HCT116 (cell line): Measurements from ENCODE around the gene JSRP1. TPM values are rescaled to one million over a fixed set of nuclear protein-coding genes. Genes with fewer than 3 reads are reported as not detected.
A peak's percentile ranks its signal among the peaks of the same experiment; 100 is the strongest.

Experiments used
- ATAC-seq: fragments of 200-7000 bp; cut with Tn5 transposase; 2 replicates; pipeline ENCODE4 v1.9.1; 2020; ENCODE audit warnings: mild to moderate bottlenecking, moderate library complexity
- BruUV-seq: library from RNA; stranded (reverse); fragments of 400-500 nt; replicated peaks from 2 replicates; lab custom pipeline; 2021; lab: Mats Ljungman, UMichigan
- CTCF ChIA-PET: fragments of 300-600 bp; sonication (Branson Sonifier 250); formaldehyde crosslinking; loops from one replicate; lab custom pipeline; 2021; ENCODE audit warnings: antibody characterized with exemption; lab: Charles Lee
- POLR2A ChIA-PET: fragments of 300-600, 350-600 bp; sonication (Branson Sonifier 250); formaldehyde crosslinking; loops from one replicate; lab custom pipeline; 2021; ENCODE audit warnings: antibody characterized with exemption; lab: Charles Lee
- RAD21 ChIA-PET, 2 experiments: fragments of 300-600 bp; sonication (Branson Sonifier 250); formaldehyde crosslinking; loops; one replicate each; lab custom pipeline; 2023; ENCODE audit warnings: low total read pairs in 2 of 2; ENCODE audit not compliant: uncharacterized antibody in 2 of 2, unreplicated experiment in 2 of 2, low non-redundant PET in 1 of 2; lab: Charles Lee
- DNase-seq: peaks from one replicate; pipeline ENCODE4 v3.0.0-alpha.2; 2010; ENCODE audit warnings: low read depth, low spot score
- H2AFZ ChIP-seq: fragments of 200-600 bp; shearing (Covaris generic), sonication (generic); 2 replicates; pipeline ENCODE4 v1.6.1; 2017; ENCODE audit warnings: low read depth, mixed run types, mixed read lengths, antibody characterized with exemption, low read length; ENCODE audit not compliant: poor library complexity, severe bottlenecking
- H3K27ac ChIP-seq: 2 replicates; pipeline ENCODE4 v1.5.1; 2012; ENCODE audit warnings: low read depth, low read length
- H3K27me3 ChIP-seq: fragments of 200-600 bp; sonication (generic); 2 replicates; pipeline ENCODE4 v1.6.1; 2016; ENCODE audit warnings: mixed run types, low read length, mixed read lengths; ENCODE audit not compliant: insufficient read depth
- H3K36me3 ChIP-seq, 2 experiments: fragments of 200-500 bp in 1 of 2; fragments of 200-600 bp in 1 of 2; sonication (Bioruptor generic) in 1 of 2; sonication (generic) in 1 of 2; 2 replicates each; pipeline versions ENCODE4 v1.5.1 to v1.6.1; 2014 to 2016; ENCODE audit warnings: low read length in 2 of 2, inconsistent platforms in 1 of 2, mixed read lengths in 1 of 2, mixed run types in 1 of 2; ENCODE audit not compliant: insufficient read depth in 2 of 2, control insufficient read depth in 1 of 2
- H3K4me1 ChIP-seq, 2 experiments: fragments of 200-600 bp in 1 of 2; sonication (generic) in 1 of 2; 2 replicates each; pipeline versions ENCODE4 v1.5.1 to v1.6.1; 2012 to 2017; ENCODE audit warnings: low read length in 2 of 2, inconsistent platforms in 1 of 2, mild to moderate bottlenecking in 1 of 2, mixed read lengths in 1 of 2, mixed run types in 1 of 2, moderate library complexity in 1 of 2; ENCODE audit not compliant: insufficient read depth in 2 of 2, control insufficient read depth in 1 of 2
- H3K4me2 ChIP-seq: fragments of 200-600 bp; sonication (generic); 2 replicates; pipeline ENCODE4 v1.6.1; 2017; ENCODE audit warnings: mixed run types, low read length, mixed read lengths
- H3K4me3 ChIP-seq, 2 experiments: fragments of 200-600 bp in 1 of 2; sonication (generic) in 1 of 2; replicated peaks in 1 of 2; 2 replicates each; pipeline ENCODE4 v1.5.1; 2011 to 2016; ENCODE audit warnings: low read length in 2 of 2, control low read depth in 1 of 2, low read depth in 1 of 2, mild to moderate bottlenecking in 1 of 2, mixed read lengths in 1 of 2, mixed run types in 1 of 2
- H3K79me2 ChIP-seq: fragments of 200-600 bp; sonication (generic); 2 replicates; pipeline ENCODE4 v1.6.1; 2017; ENCODE audit warnings: mild to moderate bottlenecking, mixed run types, low read length, moderate library complexity, mixed read lengths; ENCODE audit not compliant: insufficient read depth
- H3K9ac ChIP-seq: fragments of 200-600 bp; sonication (generic); 2 replicates; pipeline ENCODE4 v1.6.1; 2016; ENCODE audit warnings: low read length, mixed read lengths
- H3K9me2 ChIP-seq: fragments of 200-600 bp; sonication (generic), shearing (Covaris generic); 2 replicates; pipeline ENCODE4 v1.6.1; 2017; ENCODE audit warnings: mixed run types, mild to moderate bottlenecking, moderate library complexity; ENCODE audit not compliant: insufficient read depth
- H3K9me3 ChIP-seq, 2 experiments: fragments of 200-500 bp in 1 of 2; fragments of 200-600 bp in 1 of 2; sonication (Bioruptor generic) in 1 of 2; sonication (generic) in 1 of 2; 2 replicates each; pipeline ENCODE4 v1.6.1; 2014 to 2017; ENCODE audit warnings: low read length in 2 of 2, mixed read lengths in 2 of 2, inconsistent platforms in 1 of 2, low read depth in 1 of 2, mild to moderate bottlenecking in 1 of 2, mixed run types in 1 of 2, moderate library complexity in 1 of 2; ENCODE audit not compliant: control insufficient read depth in 1 of 2, insufficient read depth in 1 of 2
- H4K20me1 ChIP-seq: fragments of 200-600 bp; sonication (generic), shearing (Covaris generic); 2 replicates; pipeline ENCODE4 v1.6.1; 2017; ENCODE audit warnings: mixed run types, mild to moderate bottlenecking, moderate library complexity; ENCODE audit not compliant: insufficient read depth
- CBX3 ChIP-seq: IDR thresholded peaks from 2 replicates; pipeline ENCODE4 v1.6.1; 2012; ENCODE audit warnings: low read depth
- CEBPB ChIP-seq: IDR thresholded peaks from 2 replicates; pipeline ENCODE4 v1.6.1; 2012; ENCODE audit warnings: low read depth
- ELF1 ChIP-seq: IDR thresholded peaks from 2 replicates; pipeline ENCODE4 v1.6.1; 2012; ENCODE audit warnings: low read depth, borderline replicate concordance
- EZH2 ChIP-seq: fragments of 200-600 bp; sonication (generic); IDR thresholded peaks from 2 replicates; pipeline ENCODE4 v1.6.1; 2017; ENCODE audit warnings: antibody characterized with exemption, mixed run types
- EZH2phosphoT487 ChIP-seq: fragments of 200-600 bp; IDR thresholded peaks from 2 replicates; pipeline ENCODE4 v1.6.1; 2018; ENCODE audit warnings: antibody characterized with exemption, borderline replicate concordance
- FOSL1 ChIP-seq: IDR thresholded peaks from 2 replicates; pipeline ENCODE4 v1.6.1; 2012; ENCODE audit warnings: low read depth
- JUND ChIP-seq: IDR thresholded peaks from 2 replicates; pipeline ENCODE4 v1.6.1; 2012
- POLR2AphosphoS5 ChIP-seq: IDR thresholded peaks from 2 replicates; pipeline ENCODE4 v1.6.1; 2011; ENCODE audit warnings: mild to moderate bottlenecking, low read depth, low read length, moderate library complexity
- RAD21 ChIP-seq: IDR thresholded peaks from 2 replicates; pipeline ENCODE4 v1.6.1; 2012; ENCODE audit warnings: low read depth, mild to moderate bottlenecking
- SIN3A ChIP-seq: IDR thresholded peaks from 2 replicates; pipeline ENCODE4 v1.6.1; 2012; ENCODE audit warnings: low read depth
- SP1 ChIP-seq: IDR thresholded peaks from 2 replicates; pipeline ENCODE4 v1.6.1; 2012; ENCODE audit warnings: low read depth
- TCF7L2 ChIP-seq: IDR thresholded peaks from 2 replicates; pipeline ENCODE4 v1.7.0; 2011; ENCODE audit warnings: borderline replicate concordance, inconsistent platforms; ENCODE audit not compliant: insufficient read depth, insufficient read length; ENCODE audit errors: extremely low read depth
- ZFX ChIP-seq: fragments of 450-650 bp; IDR thresholded peaks from 2 replicates; pipeline ENCODE4 v1.6.1; 2017
- ZNF274 ChIP-seq: fragments of 200-500 bp; sonication (Bioruptor generic); IDR thresholded peaks from 2 replicates; pipeline ENCODE4 v1.6.1; 2014; ENCODE audit warnings: mild to moderate bottlenecking, low read depth, low read length, inconsistent platforms
- intact Hi-C: fragments of 100-400 bp; cut with micrococcal nuclease; formaldehyde crosslinking; loops from 2 replicates; pipeline ENCODE4 v1.10.0; 2022
- total RNA-seq: library from RNA; stranded (reverse); gene quantifications from one replicate; pipeline ENCODE4 v1.2.1, GENCODE V29; 2021; ENCODE audit not compliant: unreplicated experiment
- TF ChIP-seq, protein P1 (sequence below): IDR thresholded peaks from 2 replicates; pipeline ENCODE4 v1.6.1; 2012; ENCODE audit warnings: low read depth
- TF ChIP-seq, protein P2 (sequence below): IDR thresholded peaks from 2 replicates; pipeline ENCODE4 v1.6.1; 2012
- TF ChIP-seq, protein P3 (sequence below): IDR thresholded peaks from 2 replicates; pipeline ENCODE4 v1.6.1; 2012

The JSRP1 gene
- total RNA-seq, 1 experiment from 2014 or later = 0.30 TPM

DNA sequence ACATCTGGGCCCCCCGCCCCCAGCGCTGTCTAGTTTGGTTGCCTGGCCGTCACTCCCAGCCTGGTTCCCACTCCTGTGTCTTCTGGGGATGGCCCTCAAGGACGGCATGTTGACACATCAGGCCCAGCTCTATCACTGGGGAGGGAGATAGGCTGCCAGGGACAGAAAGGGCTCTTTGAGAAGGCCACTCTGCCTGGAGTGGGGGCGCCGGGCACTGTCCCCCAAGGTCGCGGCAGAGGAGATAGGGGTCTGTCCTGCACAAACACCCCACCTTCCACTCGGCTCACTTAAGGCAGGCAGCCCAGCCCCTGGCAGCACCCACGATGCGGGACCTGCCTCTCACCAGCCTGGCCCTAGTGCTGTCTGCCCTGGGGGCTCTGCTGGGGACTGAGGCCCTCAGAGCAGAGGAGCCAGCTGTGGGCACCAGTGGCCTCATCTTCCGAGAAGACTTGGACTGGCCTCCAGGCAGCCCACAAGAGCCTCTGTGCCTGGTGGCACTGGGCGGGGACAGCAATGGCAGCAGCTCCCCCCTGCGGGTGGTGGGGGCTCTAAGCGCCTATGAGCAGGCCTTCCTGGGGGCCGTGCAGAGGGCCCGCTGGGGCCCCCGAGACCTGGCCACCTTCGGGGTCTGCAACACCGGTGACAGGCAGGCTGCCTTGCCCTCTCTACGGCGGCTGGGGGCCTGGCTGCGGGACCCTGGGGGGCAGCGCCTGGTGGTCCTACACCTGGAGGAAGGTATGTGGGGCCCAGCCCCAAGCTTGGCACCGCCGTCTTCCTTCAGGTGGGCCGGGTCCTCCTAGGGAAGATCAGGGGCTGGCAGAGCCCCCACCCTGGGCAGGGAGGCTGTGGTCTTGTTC lies 7.0 kb downstream of the JSRP1 start, which contains the start of gene AMH:
TSS of gene AMH (plus strand) at position 314 of the 857 bp plus-strand sequence. CDS start at position 324, 10 bp downstream.
- TF ChIP-seq ZFX (no peak), FOSL1 (no peak), EZH2phosphoT487 (no peak), SIN3A (no peak), TCF7L2 (no peak), SP1 (no peak), CEBPB (no peak), CBX3 (no peak), ZNF274 (no peak), RAD21 (no peak), JUND (no peak), POLR2AphosphoS5 (no peak), ELF1 (no peak), EZH2 (no peak)
- TF ChIP-seq, protein P1, sequence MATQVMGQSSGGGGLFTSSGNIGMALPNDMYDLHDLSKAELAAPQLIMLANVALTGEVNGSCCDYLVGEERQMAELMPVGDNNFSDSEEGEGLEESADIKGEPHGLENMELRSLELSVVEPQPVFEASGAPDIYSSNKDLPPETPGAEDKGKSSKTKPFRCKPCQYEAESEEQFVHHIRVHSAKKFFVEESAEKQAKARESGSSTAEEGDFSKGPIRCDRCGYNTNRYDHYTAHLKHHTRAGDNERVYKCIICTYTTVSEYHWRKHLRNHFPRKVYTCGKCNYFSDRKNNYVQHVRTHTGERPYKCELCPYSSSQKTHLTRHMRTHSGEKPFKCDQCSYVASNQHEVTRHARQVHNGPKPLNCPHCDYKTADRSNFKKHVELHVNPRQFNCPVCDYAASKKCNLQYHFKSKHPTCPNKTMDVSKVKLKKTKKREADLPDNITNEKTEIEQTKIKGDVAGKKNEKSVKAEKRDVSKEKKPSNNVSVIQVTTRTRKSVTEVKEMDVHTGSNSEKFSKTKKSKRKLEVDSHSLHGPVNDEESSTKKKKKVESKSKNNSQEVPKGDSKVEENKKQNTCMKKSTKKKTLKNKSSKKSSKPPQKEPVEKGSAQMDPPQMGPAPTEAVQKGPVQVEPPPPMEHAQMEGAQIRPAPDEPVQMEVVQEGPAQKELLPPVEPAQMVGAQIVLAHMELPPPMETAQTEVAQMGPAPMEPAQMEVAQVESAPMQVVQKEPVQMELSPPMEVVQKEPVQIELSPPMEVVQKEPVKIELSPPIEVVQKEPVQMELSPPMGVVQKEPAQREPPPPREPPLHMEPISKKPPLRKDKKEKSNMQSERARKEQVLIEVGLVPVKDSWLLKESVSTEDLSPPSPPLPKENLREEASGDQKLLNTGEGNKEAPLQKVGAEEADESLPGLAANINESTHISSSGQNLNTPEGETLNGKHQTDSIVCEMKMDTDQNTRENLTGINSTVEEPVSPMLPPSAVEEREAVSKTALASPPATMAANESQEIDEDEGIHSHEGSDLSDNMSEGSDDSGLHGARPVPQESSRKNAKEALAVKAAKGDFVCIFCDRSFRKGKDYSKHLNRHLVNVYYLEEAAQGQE = no peak
- TF ChIP-seq, protein P2, sequence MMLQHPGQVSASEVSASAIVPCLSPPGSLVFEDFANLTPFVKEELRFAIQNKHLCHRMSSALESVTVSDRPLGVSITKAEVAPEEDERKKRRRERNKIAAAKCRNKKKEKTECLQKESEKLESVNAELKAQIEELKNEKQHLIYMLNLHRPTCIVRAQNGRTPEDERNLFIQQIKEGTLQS = no peak
- TF ChIP-seq, protein P3, sequence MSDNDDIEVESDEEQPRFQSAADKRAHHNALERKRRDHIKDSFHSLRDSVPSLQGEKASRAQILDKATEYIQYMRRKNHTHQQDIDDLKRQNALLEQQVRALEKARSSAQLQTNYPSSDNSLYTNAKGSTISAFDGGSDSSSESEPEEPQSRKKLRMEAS = no peak
- TF ChIP-seq, all 23 proteins: peak for 0
- Histone ChIP-seq H4K20me1 (no peaks in the 10 kb centered on the region), H3K27ac (no peak within 1 kb of the TSS; the same call in 1 of the 2 replicates), H3K4me1 (0 out of 4 replicates have a peak, but pooled peaks cover 0 to 4% of the 10 kb centered on the region in 2 experiments), H2AFZ (no peak within 1 kb of the TSS), H3K4me2 (no peak within 1 kb of the TSS), H3K36me3 (peaks cover 27 to 35% of the 10 kb centered on the region in 2 experiments), H3K9me3 (no peaks in the 10 kb centered on the region), H3K9me2 (no peaks in the 10 kb centered on the region), H3K9ac (no peak within 1 kb of the TSS), H3K79me2 (peaks cover 21% of the 10 kb centered on the region), H3K27me3 (no peaks in the 10 kb centered on the region), H3K4me3 (no peak within 1 kb of the TSS)
- intact Hi-C loops = no loop called here
- DNase-seq (no peak), ATAC-seq (peak; percentile 12; the same call in 1 of the 2 replicates)
- CTCF ChIA-PET = interaction anchor here (1.2 kb wide), 1 partner anchor 13 kb away, joined by 3 read pairs; no protein-coding TSS in a partner anchor
- POLR2A ChIA-PET = no interaction called here
- RAD21 ChIA-PET = no interaction called here
- BruUV-seq = no TSS peak
